Cerebellar nuclear complex (tissue), 1 donor: ENCODE results near the gene MYO1D.
A peak's percentile ranks its signal among the peaks of the same experiment; 100 is the strongest.
"Not testable (repeated sequence)": the region's sequence is repeated elsewhere in the genome, so short reads cannot be mapped to it uniquely, and the experiment has no call there.

Experiments used
- DNase-seq, 2 experiments: peaks; one replicate each; lab custom pipeline; 2025; lab: John Stamatoyannopoulos, UW

The MYO1D gene

GRCh38 chr17:32894245-32894644, 17.3 kb upstream of the MYO1D start:
- DNase-seq = no peak

DNA sequence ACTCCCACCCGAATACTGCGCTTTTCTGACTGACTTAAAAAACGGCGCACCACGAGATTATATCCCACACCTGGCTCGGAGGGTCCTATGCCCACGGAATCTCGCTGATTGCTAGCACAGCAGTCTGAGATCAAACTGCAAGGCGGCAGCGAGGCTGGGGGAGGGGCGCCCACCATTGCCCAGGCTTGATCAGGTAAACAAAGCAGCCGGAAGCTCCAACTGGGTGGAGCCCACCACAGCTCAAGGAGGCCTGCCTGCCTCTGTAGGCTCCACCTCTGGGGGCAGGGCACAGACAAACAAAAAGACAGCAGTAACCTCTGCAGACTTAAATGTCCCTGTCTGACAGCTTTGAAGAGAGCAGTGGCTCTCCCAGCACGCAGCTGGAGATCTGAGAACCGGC, 10.5 kb upstream of the MYO1D start:
- DNase-seq = not testable (repeated sequence)

DNA sequence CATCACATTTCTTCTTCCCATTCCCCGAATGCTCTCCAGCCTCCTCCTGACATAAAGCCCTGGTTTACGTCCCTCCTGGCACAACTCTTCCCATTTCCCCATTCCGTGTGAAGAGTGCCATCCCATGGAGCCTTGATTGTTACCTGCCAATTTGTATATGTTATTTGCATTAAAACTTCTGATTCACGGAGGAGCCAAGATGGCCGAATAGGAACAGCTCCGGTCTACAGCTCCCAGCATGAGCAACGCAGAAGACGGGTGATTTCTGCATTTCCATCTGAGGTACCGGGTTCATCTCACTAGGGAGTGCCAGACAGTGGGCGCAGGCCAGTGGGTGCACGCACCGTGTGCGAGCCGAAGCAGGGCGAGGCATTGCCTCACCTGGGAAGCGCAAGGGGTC, 10.0 kb upstream of the MYO1D start:
- not testable (repeated sequence) for DNase-seq

GRCh38 chr17:32882734-32883133, 5.8 kb upstream of the MYO1D start:
- no peak for DNase-seq

DNA sequence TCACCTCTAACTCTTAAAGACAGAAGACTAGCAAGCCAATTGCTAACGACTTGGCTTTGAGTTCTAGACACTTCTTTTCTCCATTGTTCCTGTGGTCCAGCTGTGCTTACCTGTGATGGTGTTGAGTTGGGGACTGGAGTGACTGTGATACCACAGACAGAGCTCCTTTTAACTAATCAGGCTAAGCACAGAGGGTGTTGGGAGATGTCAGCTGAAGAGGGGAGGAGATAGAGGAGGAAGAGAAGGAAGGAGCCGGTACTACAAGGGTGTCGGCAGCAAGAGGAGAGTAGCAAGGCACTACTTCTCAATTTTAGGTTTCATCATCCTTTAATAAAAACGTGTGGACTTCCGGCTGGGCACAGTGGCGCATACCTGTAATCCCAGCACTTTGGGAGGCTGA, 5.1 kb upstream of the MYO1D start:
- DNase-seq = no peak

DNA sequence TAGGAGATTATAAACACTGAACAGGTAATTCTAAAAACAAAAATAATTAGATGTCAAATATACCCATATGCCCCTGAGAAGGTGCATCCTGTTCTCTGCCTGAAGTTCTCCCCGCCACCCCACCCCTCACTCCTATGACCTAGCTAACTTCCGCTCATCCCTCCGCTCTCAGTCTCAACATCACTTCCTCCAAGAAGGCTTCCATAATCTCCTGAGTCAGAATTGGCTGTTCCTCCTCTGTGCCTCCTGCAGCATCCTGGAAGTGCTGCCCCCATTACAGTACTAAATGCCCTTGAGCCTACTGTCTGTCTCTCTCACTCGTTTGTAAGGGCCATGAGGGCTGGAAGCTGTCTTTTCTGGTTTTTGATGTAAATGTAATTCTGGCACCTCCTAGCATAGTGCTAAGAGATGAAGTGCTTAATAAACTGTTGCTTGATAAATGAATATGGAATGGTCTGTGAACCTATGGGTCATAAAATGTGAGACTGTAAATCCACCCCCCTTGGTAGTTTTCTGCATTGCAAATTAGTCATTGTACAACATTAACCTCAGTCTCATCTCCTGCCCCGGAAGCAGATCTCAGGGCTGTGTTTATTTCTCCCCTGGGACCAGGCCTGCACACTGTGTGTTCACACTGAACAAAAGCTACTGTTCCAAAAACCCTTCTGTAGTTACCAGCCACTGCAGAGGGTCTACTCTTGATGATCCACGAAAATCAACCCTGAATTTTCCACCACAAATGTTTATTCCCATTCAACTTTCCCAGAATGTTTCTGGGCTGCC, 3.9 kb upstream of the MYO1D start:
- no peak for DNase-seq

- no peak for DNase-seq
These were observed 2.2 kb upstream of the MYO1D start for GRCh38 chr17:32879134-32879533.

DNA sequence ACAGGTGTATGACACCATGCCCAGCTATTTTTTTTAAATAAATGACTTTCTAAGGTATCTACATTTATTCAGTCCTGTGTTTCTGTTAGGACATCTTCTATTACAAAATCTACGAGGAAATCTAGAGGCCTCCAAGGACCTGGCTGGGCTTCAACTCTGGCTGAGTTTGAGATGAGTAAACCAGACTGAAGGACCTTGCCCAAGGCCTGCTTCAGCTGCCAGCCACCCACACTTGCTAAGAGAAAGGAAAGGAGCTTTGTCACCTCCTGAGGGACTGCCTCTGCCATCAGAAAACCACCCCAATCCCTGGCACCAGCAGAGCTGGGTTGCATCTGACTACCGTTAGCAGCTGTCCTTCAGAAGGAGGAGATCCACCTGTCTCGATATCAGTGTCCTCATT, 1.3 kb upstream of the MYO1D start:
- no peak for DNase-seq

DNA sequence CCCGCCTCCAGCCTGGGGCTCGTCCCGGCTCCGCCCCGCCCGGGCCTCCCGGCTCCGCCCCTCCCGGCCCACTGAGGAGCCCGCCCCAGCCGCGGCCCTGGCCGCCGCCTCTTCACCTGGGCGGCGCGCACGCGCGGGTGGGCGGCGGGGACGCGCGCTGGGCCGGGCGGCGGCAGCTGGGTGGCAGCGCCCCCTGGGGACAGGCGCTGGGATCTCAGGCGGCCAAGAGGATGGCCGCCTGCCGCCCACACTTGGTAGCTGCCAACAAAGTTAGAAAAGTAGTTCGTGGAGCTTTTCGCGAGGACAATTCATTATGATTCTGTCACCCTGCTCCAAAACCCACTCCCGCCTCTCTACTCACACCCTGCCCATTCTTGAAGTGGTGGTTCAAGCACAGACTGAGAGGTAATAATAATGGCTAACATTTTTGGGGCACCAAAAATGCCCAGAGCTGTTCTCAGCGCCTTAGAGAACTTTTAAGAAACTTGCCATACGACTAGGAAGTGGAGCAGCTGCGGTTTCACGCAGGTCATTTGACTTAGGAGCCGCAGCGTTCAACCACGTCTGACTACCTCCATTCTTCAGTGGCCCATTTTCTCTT, 340 bp upstream of the MYO1D start:
- peak in 1 of 2 experiments; percentile 43 for DNase-seq

GRCh38 chr17:32875923-32876416, 954 bp downstream of the MYO1D start:
- no peak for DNase-seq

DNA sequence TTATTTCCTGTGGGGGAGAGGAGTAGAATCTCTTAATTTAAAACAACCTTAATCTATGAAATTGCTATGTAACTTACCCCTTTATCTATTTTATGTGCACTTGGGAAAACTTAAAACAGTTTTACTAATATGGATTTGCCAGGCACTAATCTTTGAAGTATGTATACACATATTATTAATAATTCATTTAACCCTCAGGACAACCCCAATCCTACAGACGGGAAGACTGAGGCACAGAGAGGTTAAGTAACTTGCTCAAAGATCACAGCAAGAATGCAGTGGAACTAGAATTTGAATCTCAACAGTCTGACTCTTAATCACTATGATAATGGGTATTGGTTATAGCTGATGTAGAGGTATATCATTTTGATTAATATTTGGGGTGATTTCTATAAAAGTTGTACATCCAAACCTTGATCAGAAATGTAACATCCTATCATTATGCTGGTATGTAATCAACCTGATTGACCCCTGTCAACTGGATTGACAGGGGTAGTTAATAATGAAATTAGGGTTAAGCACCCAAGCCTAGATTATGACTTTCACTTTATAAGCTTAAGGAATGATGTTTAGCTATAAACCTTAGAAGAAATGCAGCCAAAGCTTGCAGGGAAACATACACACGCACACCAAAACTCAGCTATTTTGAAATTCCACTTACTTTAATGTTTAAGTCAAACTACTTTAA, 1.6 kb downstream of the MYO1D start:
- DNase-seq = no peak

DNA sequence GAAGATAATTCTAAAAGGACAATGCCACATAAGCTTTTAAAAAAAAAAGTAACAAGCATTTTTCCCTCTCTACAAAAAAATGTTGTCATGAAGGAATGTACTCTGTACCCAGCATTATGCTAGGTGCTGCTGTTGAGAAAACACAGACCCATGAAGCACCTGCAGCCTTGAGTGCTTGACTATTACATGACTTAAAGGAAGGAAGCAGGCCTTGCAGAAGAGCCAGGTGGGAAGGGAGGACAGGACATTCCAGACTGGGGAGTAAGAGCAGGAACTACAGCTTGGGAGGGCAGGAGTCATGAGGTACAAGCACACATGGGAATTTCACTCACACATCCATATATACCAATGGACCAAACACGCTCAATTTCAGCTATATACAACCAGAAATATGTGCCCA, 3.8 kb downstream of the MYO1D start:
- no peak for DNase-seq

- DNase-seq = no peak
These were observed 5.2 kb downstream of the MYO1D start for GRCh38 chr17:32871746-32872145.

GRCh38 chr17:32870969-32871368, 6.0 kb downstream of the MYO1D start:
- no peak for DNase-seq

- DNase-seq = no peak
These were observed 6.8 kb downstream of the MYO1D start for GRCh38 chr17:32870027-32870670.

GRCh38 chr17:32869345-32870026, 7.4 kb downstream of the MYO1D start:
- no peak for DNase-seq

GRCh38 chr17:32865141-32865540, 11.8 kb downstream of the MYO1D start:
- DNase-seq = no peak

- no peak for DNase-seq
These were observed 13.4 kb downstream of the MYO1D start for GRCh38 chr17:32863559-32863958.

- DNase-seq = no peak
These were observed 14.0 kb downstream of the MYO1D start for GRCh38 chr17:32862940-32863339.

DNA sequence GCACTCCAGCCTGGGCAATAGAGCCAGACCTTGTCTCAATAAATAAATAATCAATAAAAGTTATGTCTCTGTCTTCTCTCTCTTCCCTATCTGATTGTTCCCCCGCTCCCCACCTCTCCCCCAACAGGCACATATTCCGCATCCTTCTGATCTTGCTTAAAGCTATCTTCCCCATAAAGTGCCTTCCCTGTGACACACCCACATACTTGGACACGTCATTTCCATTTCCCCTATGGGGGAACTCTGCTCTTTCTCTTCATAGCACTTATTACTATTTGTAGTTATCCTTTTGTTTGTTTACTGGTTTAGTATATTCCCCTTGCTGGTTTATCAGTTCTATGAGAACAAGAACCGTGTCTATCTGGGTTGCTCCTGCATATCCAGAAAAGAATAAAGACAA, 14.9 kb downstream of the MYO1D start:
- no peak for DNase-seq

GRCh38 chr17:32859857-32860525, 16.9 kb downstream of the MYO1D start:
- no peak for DNase-seq
